ENCODE results near the gene GPC3.

Gene GPC3

DNA sequence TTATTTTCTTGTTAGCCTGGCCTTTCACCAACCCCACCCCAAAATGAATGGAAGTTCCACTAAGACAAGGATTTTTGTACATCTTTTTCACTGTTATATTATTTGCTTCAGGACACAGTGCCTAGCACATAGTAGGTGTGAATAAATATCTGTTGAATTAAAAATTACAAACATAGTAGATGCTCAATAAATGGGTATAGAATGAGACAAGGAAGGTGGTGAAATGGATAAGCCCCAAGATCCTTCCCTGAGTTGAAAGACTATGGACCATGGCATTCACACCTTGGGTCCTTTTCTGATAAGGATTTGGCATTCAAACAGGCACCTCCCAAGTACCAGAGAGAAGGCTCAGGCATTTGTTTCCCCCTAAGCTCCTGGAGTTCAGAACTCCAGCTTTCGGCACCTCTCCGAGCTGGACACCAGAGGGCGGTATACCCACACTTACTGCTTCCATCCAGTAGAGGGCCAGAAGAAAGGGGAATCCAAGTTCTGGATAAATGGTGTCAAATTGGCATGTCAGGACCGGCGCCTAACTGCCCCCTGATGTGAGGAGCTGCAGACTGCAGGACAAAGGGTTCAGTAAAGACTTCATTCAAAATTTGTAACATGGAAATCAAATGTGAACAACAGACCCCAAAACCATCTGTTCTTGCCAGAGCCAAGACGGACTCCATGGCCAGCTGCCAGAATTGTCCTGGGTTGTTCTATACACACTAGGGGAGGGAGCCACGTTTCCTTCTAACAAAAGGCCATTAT is 193.0 kb downstream of the GPC3 start:
- CTCF ChIA-PET: interaction anchor here (0.8 to 2.1 kb wide), 11 partner anchors 15 to 604 kb away, joined by 3 to 10 read pairs (median 4); no protein-coding TSS in a partner anchor
- POLR2A ChIA-PET: no interaction called here
- no peaks in the 10 kb centered on the region for H3K36me3 ChIP-seq (ENCODE audit: control insufficient read depth in 4 of 4, insufficient read depth in 4 of 4, low read length in 3 of 4)
- no peaks in the 10 kb centered on the region for H3K4me1 ChIP-seq (ENCODE audit: control extremely low read depth in 1 of 4, control insufficient read depth in 4 of 4, insufficient read depth in 4 of 4, low read length in 3 of 4)
- 22% methylated on average over 6 of the region's 7 CpGs for WGBS (ENCODE audit: insufficient coverage)
- peak; percentile 70 to 86 (median 81) for DNase-seq
- no peak overlapping the region for H3K27ac ChIP-seq (ENCODE audit: insufficient read depth in 1 of 2, low read depth in 1 of 2, low read length in 2 of 2, poor library complexity in 1 of 2, severe bottlenecking in 2 of 2)
- peak overlapping the region in 3 of 7 experiments; percentile 21 to 64 (median 49) for H3K4me3 ChIP-seq (ENCODE audit: control insufficient read depth in 1 of 7, extremely low read depth in 1 of 7, insufficient read depth in 4 of 7, low read depth in 2 of 7, low read length in 6 of 7)
- H3K27me3 ChIP-seq (replicated peaks in 2 of 5; ENCODE audit: control insufficient read depth in 4 of 5, insufficient read depth in 5 of 5, low read length in 4 of 5): no peaks in the 10 kb centered on the region
- no peaks in the 10 kb centered on the region for H3K9me3 ChIP-seq (ENCODE audit: control extremely low read depth in 1 of 5, control insufficient read depth in 4 of 5, insufficient read depth in 2 of 5, low read depth in 1 of 5, low read length in 4 of 5)

DNA sequence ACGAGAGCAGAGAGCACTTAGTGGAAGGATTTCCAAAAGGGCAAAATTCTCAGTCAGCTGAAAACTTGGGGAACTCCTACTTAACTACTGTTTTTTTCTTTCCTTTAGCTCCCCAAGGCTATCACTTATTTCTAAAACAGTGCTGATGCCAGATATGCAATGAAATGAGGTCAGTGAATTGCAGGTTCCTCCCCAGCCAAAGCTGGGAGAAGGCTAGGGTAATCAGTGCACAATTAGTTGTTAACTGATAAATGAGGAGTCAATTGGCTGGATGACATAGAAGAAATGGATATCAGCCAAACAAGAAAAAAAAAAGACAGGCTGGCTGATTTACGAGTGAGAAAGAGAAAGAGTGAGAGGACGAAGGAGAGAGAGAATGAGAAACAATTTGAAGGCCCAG is 195.6 kb downstream of the GPC3 start:
- Histone ChIP-seq H3K36me3 (ENCODE audit: control insufficient read depth in 4 of 4, insufficient read depth in 4 of 4, low read length in 3 of 4) (no peaks in the 10 kb centered on the region), H3K27me3 (replicated peaks in 2 of 5; ENCODE audit: control insufficient read depth in 4 of 5, insufficient read depth in 5 of 5, low read length in 4 of 5) (peaks cover 0 to 3% (median 0%) of the 10 kb centered on the region in 5 experiments), H3K4me1 (ENCODE audit: control extremely low read depth in 1 of 4, control insufficient read depth in 4 of 4, insufficient read depth in 4 of 4, low read length in 3 of 4) (no peaks in the 10 kb centered on the region), H3K27ac (ENCODE audit: insufficient read depth in 1 of 2, low read depth in 1 of 2, low read length in 2 of 2, poor library complexity in 1 of 2, severe bottlenecking in 2 of 2) (no peak overlapping the region), H3K4me3 (ENCODE audit: control insufficient read depth in 1 of 7, extremely low read depth in 1 of 7, insufficient read depth in 4 of 7, low read depth in 2 of 7, low read length in 6 of 7) (no peak overlapping the region), H3K9me3 (ENCODE audit: control extremely low read depth in 1 of 5, control insufficient read depth in 4 of 5, insufficient read depth in 2 of 5, low read depth in 1 of 5, low read length in 4 of 5) (no peaks in the 10 kb centered on the region)
- no peak for DNase-seq
- WGBS (ENCODE audit: insufficient coverage): no CpG with 5 or more reads among the region's 3 CpGs
- ChIA-PET POLR2A (no interaction called here), CTCF (interaction anchor here (1.4 to 1.5 kb wide), 2 partner anchors 48 to 355 kb away, joined by 3 read pairs; no protein-coding TSS in a partner anchor)

DNA sequence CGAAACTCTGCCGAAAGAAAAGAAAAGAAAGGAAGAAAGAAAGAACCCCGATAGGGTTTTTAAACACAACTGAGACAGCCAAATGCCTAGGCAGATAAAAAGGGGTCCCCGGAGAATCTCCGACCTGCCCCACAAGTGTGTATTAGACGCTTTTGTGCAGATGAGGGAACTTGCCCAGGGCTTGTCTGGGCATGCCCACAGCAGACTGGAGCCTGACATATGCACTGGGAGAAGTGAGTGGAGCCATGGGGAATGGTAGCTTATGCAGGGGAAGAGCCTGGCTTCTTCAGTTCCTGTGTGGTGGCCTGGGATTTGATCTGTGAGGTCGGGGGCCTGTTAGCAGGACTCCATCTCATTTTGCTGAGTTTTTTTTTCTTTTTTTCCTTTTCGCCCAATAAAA is 199.0 kb downstream of the GPC3 start:
- Histone ChIP-seq H3K27ac (ENCODE audit: insufficient read depth in 1 of 2, low read depth in 1 of 2, low read length in 2 of 2, poor library complexity in 1 of 2, severe bottlenecking in 2 of 2) (no peak overlapping the region), H3K4me1 (ENCODE audit: control extremely low read depth in 1 of 4, control insufficient read depth in 4 of 4, insufficient read depth in 4 of 4, low read length in 3 of 4) (no peaks in the 10 kb centered on the region), H3K36me3 (ENCODE audit: control insufficient read depth in 4 of 4, insufficient read depth in 4 of 4, low read length in 3 of 4) (no peaks in the 10 kb centered on the region), H3K27me3 (replicated peaks in 2 of 5; ENCODE audit: control insufficient read depth in 4 of 5, insufficient read depth in 5 of 5, low read length in 4 of 5) (peaks cover 0 to 10% (median 0%) of the 10 kb centered on the region in 5 experiments), H3K4me3 (ENCODE audit: control insufficient read depth in 1 of 7, extremely low read depth in 1 of 7, insufficient read depth in 4 of 7, low read depth in 2 of 7, low read length in 6 of 7) (no peak overlapping the region), H3K9me3 (ENCODE audit: control extremely low read depth in 1 of 5, control insufficient read depth in 4 of 5, insufficient read depth in 2 of 5, low read depth in 1 of 5, low read length in 4 of 5) (no peaks in the 10 kb centered on the region)
- 84% methylated on average over 7 of the region's 8 CpGs for WGBS (ENCODE audit: insufficient coverage)
- POLR2A ChIA-PET: no interaction called here
- CTCF ChIA-PET: no interaction called here
- no peak for DNase-seq

DNA sequence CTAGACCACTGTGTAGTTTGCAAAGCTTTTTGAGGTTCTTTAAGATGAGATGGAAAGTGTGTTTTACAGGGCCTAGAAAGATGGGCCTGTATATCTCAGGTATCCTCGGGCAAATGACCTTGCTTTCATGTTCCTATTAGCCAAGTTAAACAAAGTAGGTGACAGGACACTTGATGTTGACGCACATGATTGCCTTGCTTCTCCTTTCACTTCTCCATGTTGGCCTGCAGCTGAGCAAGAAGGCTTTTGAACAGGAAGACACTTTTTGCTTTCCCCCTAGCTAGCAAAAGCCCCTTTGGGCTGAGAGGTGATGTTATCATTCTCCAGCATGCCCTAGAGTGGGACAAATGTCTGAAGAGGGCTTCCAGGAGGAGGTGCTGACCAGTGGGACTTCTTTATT is 202.1 kb downstream of the GPC3 start:
- 89% methylated on average over 2 of the region's 2 CpGs for WGBS (ENCODE audit: insufficient coverage)
- ChIA-PET CTCF (interaction anchor here (1.0 kb wide), 1 partner anchor 38 kb away, joined by 3 read pairs; no protein-coding TSS in a partner anchor), POLR2A (no interaction called here)
- Histone ChIP-seq H3K4me3 (ENCODE audit: control insufficient read depth in 1 of 7, extremely low read depth in 1 of 7, insufficient read depth in 4 of 7, low read depth in 2 of 7, low read length in 6 of 7) (no peak overlapping the region), H3K4me1 (ENCODE audit: control extremely low read depth in 1 of 4, control insufficient read depth in 4 of 4, insufficient read depth in 4 of 4, low read length in 3 of 4) (no peaks in the 10 kb centered on the region), H3K27me3 (replicated peaks in 2 of 5; ENCODE audit: control insufficient read depth in 4 of 5, insufficient read depth in 5 of 5, low read length in 4 of 5) (peaks cover 0 to 10% (median 0%) of the 10 kb centered on the region in 5 experiments), H3K27ac (ENCODE audit: insufficient read depth in 1 of 2, low read depth in 1 of 2, low read length in 2 of 2, poor library complexity in 1 of 2, severe bottlenecking in 2 of 2) (no peak overlapping the region), H3K9me3 (ENCODE audit: control extremely low read depth in 1 of 5, control insufficient read depth in 4 of 5, insufficient read depth in 2 of 5, low read depth in 1 of 5, low read length in 4 of 5) (no peaks in the 10 kb centered on the region), H3K36me3 (ENCODE audit: control insufficient read depth in 4 of 4, insufficient read depth in 4 of 4, low read length in 3 of 4) (no peaks in the 10 kb centered on the region)
- DNase-seq: peak in 1 of 3 donors; percentile 6

DNA sequence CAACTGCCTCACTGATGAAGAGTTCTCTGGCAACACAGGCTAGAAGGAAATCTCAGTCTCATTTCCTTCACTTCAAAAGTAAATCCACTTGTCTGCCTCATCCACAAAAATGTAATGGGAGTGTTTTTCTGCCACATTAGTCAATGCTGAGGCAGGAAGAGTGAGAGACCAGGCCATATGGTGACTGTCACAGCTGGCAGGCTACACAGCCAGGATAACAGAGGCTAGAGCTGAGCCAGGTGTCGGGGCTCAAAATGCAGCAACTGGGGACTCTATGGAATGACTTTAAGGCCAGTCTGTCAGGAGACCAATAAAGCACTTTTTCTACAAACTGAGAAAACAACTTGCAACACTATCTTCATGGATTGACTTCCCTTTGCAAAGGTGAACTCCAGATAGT is 204.2 kb downstream of the GPC3 start:
- ChIA-PET POLR2A (no interaction called here), CTCF (interaction anchor here (0.6 kb wide), 1 partner anchor 10 kb away, joined by 3 read pairs; no protein-coding TSS in a partner anchor)
- DNase-seq: no peak
- no peak overlapping the region for H3K4me3 ChIP-seq (ENCODE audit: control insufficient read depth in 1 of 7, extremely low read depth in 1 of 7, insufficient read depth in 4 of 7, low read depth in 2 of 7, low read length in 6 of 7)
- H3K36me3 ChIP-seq (ENCODE audit: control insufficient read depth in 4 of 4, insufficient read depth in 4 of 4, low read length in 3 of 4): no peaks in the 10 kb centered on the region
- 100% methylated on average over 1 of the region's 1 CpG for WGBS (ENCODE audit: insufficient coverage)
- H3K9me3 ChIP-seq (ENCODE audit: control extremely low read depth in 1 of 5, control insufficient read depth in 4 of 5, insufficient read depth in 2 of 5, low read depth in 1 of 5, low read length in 4 of 5): no peaks in the 10 kb centered on the region
- H3K4me1 ChIP-seq (ENCODE audit: control extremely low read depth in 1 of 4, control insufficient read depth in 4 of 4, insufficient read depth in 4 of 4, low read length in 3 of 4): no peaks in the 10 kb centered on the region
- H3K27me3 ChIP-seq (replicated peaks in 2 of 5; ENCODE audit: control insufficient read depth in 4 of 5, insufficient read depth in 5 of 5, low read length in 4 of 5): peaks cover 0 to 10% (median 0%) of the 10 kb centered on the region in 5 experiments
- no peak overlapping the region for H3K27ac ChIP-seq (ENCODE audit: insufficient read depth in 1 of 2, low read depth in 1 of 2, low read length in 2 of 2, poor library complexity in 1 of 2, severe bottlenecking in 2 of 2)

DNA sequence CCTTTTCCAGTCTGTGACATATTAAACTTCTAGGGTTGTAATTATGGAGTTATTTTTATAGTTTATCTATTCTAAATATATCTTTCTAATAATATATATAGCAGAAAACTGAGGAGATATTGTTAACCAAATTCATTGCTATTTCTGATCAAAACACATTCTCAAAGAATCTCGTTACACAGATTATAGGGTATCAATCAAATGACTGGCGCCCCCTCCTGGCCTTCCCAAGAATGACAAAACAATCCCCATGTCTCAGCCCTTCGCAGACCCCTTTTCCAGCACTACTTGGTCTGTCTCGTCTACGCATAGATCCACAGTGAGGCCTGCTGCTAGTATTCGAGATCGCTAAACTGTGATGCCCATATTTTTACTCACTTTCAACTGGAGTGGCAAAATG is 209.3 kb downstream of the GPC3 start:
- WGBS (ENCODE audit: insufficient coverage): 31% methylated on average over 6 of the region's 7 CpGs
- ChIA-PET POLR2A (no interaction called here), CTCF (interaction anchor here (2.6 kb wide), 1 partner anchor 16 kb away, joined by 10 read pairs; no protein-coding TSS in a partner anchor)
- H3K27ac ChIP-seq (ENCODE audit: insufficient read depth in 1 of 2, low read depth in 1 of 2, low read length in 2 of 2, poor library complexity in 1 of 2, severe bottlenecking in 2 of 2): no peak overlapping the region
- no peak overlapping the region for H3K4me3 ChIP-seq (ENCODE audit: control insufficient read depth in 1 of 7, extremely low read depth in 1 of 7, insufficient read depth in 4 of 7, low read depth in 2 of 7, low read length in 6 of 7)
- no peaks in the 10 kb centered on the region for H3K9me3 ChIP-seq (ENCODE audit: control extremely low read depth in 1 of 5, control insufficient read depth in 4 of 5, insufficient read depth in 2 of 5, low read depth in 1 of 5, low read length in 4 of 5)
- H3K27me3 ChIP-seq (replicated peaks in 2 of 5; ENCODE audit: control insufficient read depth in 4 of 5, insufficient read depth in 5 of 5, low read length in 4 of 5): no peaks in the 10 kb centered on the region
- DNase-seq: peak; percentile 9 to 28 (median 19)
- H3K4me1 ChIP-seq (ENCODE audit: control extremely low read depth in 1 of 4, control insufficient read depth in 4 of 4, insufficient read depth in 4 of 4, low read length in 3 of 4): no peaks in the 10 kb centered on the region
- H3K36me3 ChIP-seq (ENCODE audit: control insufficient read depth in 4 of 4, insufficient read depth in 4 of 4, low read length in 3 of 4): no peaks in the 10 kb centered on the region

DNA sequence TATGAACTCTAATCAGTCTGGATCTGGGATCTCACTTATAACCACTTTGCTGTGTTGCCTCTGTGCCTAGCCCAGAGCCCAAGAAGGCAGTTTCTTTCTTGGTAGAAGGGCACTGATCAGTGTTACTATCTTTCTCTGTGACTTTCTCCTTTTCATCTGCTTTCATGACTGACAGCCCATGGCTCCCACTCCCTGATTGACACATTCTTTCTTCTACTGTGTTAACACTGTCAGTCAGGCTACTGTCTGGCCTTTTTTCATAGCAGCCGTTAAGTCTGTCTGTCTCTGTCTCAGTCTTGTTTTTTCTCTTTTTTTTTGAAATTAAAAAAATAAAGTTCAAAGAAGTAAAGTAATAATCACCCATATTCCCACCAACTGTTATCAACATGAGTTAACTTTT is 210.6 kb downstream of the GPC3 start:
- no peak overlapping the region for H3K27ac ChIP-seq (ENCODE audit: insufficient read depth in 1 of 2, low read depth in 1 of 2, low read length in 2 of 2, poor library complexity in 1 of 2, severe bottlenecking in 2 of 2)
- ChIA-PET CTCF (interaction anchor here (1.0 to 1.7 kb wide), 2 partner anchors 11 to 30 kb away, joined by 3 read pairs; no protein-coding TSS in a partner anchor), POLR2A (no interaction called here)
- peaks cover 0 to 4% (median 0%) of the 10 kb centered on the region in 5 experiments for H3K27me3 ChIP-seq (replicated peaks in 2 of 5; ENCODE audit: control insufficient read depth in 4 of 5, insufficient read depth in 5 of 5, low read length in 4 of 5)
- H3K4me1 ChIP-seq (ENCODE audit: control extremely low read depth in 1 of 4, control insufficient read depth in 4 of 4, insufficient read depth in 4 of 4, low read length in 3 of 4): no peaks in the 10 kb centered on the region
- DNase-seq: no peak
- H3K9me3 ChIP-seq (ENCODE audit: control extremely low read depth in 1 of 5, control insufficient read depth in 4 of 5, insufficient read depth in 2 of 5, low read depth in 1 of 5, low read length in 4 of 5): no peaks in the 10 kb centered on the region
- H3K4me3 ChIP-seq (ENCODE audit: control insufficient read depth in 1 of 7, extremely low read depth in 1 of 7, insufficient read depth in 4 of 7, low read depth in 2 of 7, low read length in 6 of 7): no peak overlapping the region
- WGBS (ENCODE audit: insufficient coverage): no CpG with 5 or more reads among the region's 1 CpG
- H3K36me3 ChIP-seq (ENCODE audit: control insufficient read depth in 4 of 4, insufficient read depth in 4 of 4, low read length in 3 of 4): no peaks in the 10 kb centered on the region

All from common myeloid progenitor, CD34-positive (primary cell).